Body of pancreas (tissue), 4 donors: ENCODE results near the gene GNL3. TPM values are rescaled to one million over a fixed set of nuclear protein-coding genes. Genes with fewer than 3 reads are reported as not detected.

ENCODE experiments used
- ATAC-seq: fragments of 150-250 bp; one replicate; pipeline ENCODE4 v1.9.1; 2016
- DNase-seq, 4 donors: peaks; one replicate each; pipeline ENCODE4 v3.0.0-alpha.2; 2019
- H3K27ac ChIP-seq, 4 donors: fragments of 200-600 bp; sonication (generic); 1 replicate in 3 of 4; 2 replicates in 1 of 4; pipeline versions ENCODE4 v1.5.1 to v1.6.1; 2016 to 2019; ENCODE audit warnings: mild to moderate bottlenecking in 1 of 4, mixed read lengths in 1 of 4, moderate library complexity in 1 of 4
- H3K27me3 ChIP-seq, 2 donors: fragments of 200-600 bp; sonication (generic); one replicate each; pipeline ENCODE4 v1.6.0; 2016; ENCODE audit warnings: mild to moderate bottlenecking in 1 of 2
- H3K36me3 ChIP-seq, 2 donors: fragments of 200-600 bp; sonication (generic); replicated peaks in 1 of 2; 2 replicates each; pipeline ENCODE4 v1.5.1; 2016; ENCODE audit warnings: low read depth in 2 of 2; ENCODE audit not compliant: insufficient read depth in 1 of 2
- H3K4me1 ChIP-seq: fragments of 200-600 bp; sonication (generic); one replicate; pipeline ENCODE4 v1.6.0; 2016
- H3K4me3 ChIP-seq, 2 donors: fragments of 200-600 bp; sonication (generic); 1 replicate in 1 of 2; 2 replicates in 1 of 2; pipeline ENCODE4 v1.5.1; 2016 to 2019
- H3K9me3 ChIP-seq, 3 donors: fragments of 200-600 bp; sonication (generic); 1 replicate in 2 of 3; 2 replicates in 1 of 3; pipeline ENCODE4 v1.5.1; 2016
- CTCF ChIP-seq, 7 experiments: fragments of 450-650 bp in 4 of 7; fragments of 200-600 bp in 3 of 7; sonication (generic) in 3 of 7; IDR thresholded peaks; one replicate each; pipeline ENCODE4 v1.5.1; 2016 to 2019; ENCODE audit warnings: antibody characterized with exemption in 7 of 7
- POLR2A ChIP-seq, 3 donors: fragments of 450-650 bp; IDR thresholded peaks; one replicate each; pipeline ENCODE4 v1.6.1; 2016; ENCODE audit warnings: antibody characterized with exemption in 3 of 3, mild to moderate bottlenecking in 2 of 3
- WGBS, 2 donors: methylation state at CpG; one replicate each; pipeline ENCODE4 v1.1.5; 2017; 5-methylcytosine and 5-hydroxymethylcytosine counted together
- intact Hi-C: fragments of 100-400 bp; cut with DNase I; formaldehyde crosslinking; loops from one replicate; pipeline ENCODE4 v1.15.1; 2023
- total RNA-seq, 2 donors: library from RNA; depleted of rRNA; stranded (reverse); fragments of >200 nt; gene quantifications; one replicate each; pipeline ENCODE4 v1.1.0, GENCODE V29; 2016

The GNL3 gene
- total RNA-seq, 2 donors from 2014 or later: 46.2 to 122 TPM

GRCh38 chr3:52679811-52680210 lies 6.0 kb upstream of the GNL3 start:
- H3K36me3 ChIP-seq: peaks cover 8 to 22% of the 10 kb centered on the region in 2 donors
- WGBS, 2 donors: 12 to 18% methylated on average over 1 of the region's 1 CpG
- no peak overlapping the region for H3K4me3 ChIP-seq
- TF ChIP-seq POLR2A (IDR thresholded peaks at IDR 0.05): no peak
- no peak for TF ChIP-seq CTCF (IDR thresholded peaks at IDR 0.05)
- ATAC-seq (no peak), DNase-seq (no peak)
- H3K9me3 ChIP-seq: peaks cover 0 to 4% (median 0%) of the 10 kb centered on the region in 3 donors
- peaks cover 43% of the 10 kb centered on the region for H3K4me1 ChIP-seq
- intact Hi-C loops: no loop called here
- H3K27ac ChIP-seq: peak overlapping the region in 1 of 4 donors; percentile 43
- H3K27me3 ChIP-seq: no peaks in the 10 kb centered on the region

- Histone ChIP-seq H3K36me3 (peaks cover 8 to 17% of the 10 kb centered on the region in 2 donors), H3K4me1 (peaks cover 46% of the 10 kb centered on the region), H3K9me3 (peaks cover 0 to 4% (median 0%) of the 10 kb centered on the region in 3 donors), H3K4me3 (no peak overlapping the region), H3K27ac (peak overlapping the region in 2 of 4 donors; percentile 27 to 41), H3K27me3 (no peaks in the 10 kb centered on the region)
- intact Hi-C loops: no loop called here
- DNase-seq (no peak), ATAC-seq (no peak)
- WGBS, 2 donors: 38 to 40% methylated on average over 3 of the region's 3 CpGs
- no peak for TF ChIP-seq CTCF (IDR thresholded peaks at IDR 0.05)
- no peak for TF ChIP-seq POLR2A (IDR thresholded peaks at IDR 0.05)
These were observed 4.2 kb upstream of the GNL3 start for GRCh38 chr3:52681596-52681995.

DNA sequence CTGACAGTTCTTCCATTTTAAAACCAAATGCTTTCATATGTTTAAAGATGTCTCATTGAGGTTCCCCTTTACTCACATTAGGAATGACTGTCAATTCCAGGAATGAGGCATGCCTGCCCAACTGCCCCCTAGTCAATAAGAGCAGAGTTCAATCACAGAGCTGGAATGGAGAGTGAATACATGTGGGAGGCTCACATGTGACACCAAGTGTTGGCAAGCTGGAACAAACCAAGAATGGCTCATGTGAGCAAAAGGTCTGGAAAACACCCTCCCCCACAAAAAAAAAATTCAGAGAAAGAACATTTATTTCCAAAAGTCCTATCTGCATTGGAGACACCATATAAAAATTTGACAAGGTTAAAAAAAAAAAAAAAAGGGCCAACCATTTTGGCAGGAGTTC lies 3.8 kb upstream of the GNL3 start:
- Histone ChIP-seq H3K27ac (peak overlapping the region in 2 of 4 donors; percentile 27 to 41), H3K27me3 (no peaks in the 10 kb centered on the region), H3K9me3 (peaks cover 0 to 4% (median 0%) of the 10 kb centered on the region in 3 donors), H3K4me1 (peaks cover 50% of the 10 kb centered on the region), H3K4me3 (no peak overlapping the region), H3K36me3 (peaks cover 8 to 16% of the 10 kb centered on the region in 2 donors)
- ATAC-seq: no peak
- peak in 3 of 4 donors; percentile 37 to 51 (median 44) for DNase-seq
- TF ChIP-seq CTCF (IDR thresholded peaks at IDR 0.05) (no peak), POLR2A (IDR thresholded peaks at IDR 0.05) (no peak)
- intact Hi-C loops: no loop called here

DNA sequence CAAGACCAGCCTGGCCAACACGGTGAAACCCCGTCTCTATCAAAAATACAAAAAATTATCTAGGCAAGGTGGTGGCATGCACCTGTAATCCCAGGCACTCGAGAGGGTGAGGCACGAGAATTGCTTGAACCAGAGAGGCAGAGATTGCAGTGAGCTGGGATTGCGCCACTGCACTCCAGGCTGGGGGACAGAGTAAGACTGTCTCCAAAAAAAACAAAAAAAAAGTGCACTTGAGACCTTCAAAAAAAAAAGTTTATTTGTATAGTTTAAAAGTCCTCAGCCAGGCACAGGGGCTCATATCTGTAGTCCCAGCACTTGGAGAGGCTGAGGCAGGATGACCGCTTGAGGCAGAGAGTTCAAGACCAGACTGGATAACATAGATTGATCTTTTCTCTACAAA lies 2.2 kb upstream of the GNL3 start:
- peak overlapping the region in 1 of 4 donors; percentile 11 for H3K27ac ChIP-seq
- DNase-seq: no peak

More for the DNA sequence above, 2.2 kb upstream of the GNL3 start:
- no peaks in the 10 kb centered on the region for H3K27me3 ChIP-seq
- intact Hi-C loops: no loop called here
- H3K4me3 ChIP-seq: no peak overlapping the region
- 47 to 51% methylated on average over 6 of the region's 6 CpGs for WGBS, 2 donors
- no peak for TF ChIP-seq POLR2A (IDR thresholded peaks at IDR 0.05)
- no peak for TF ChIP-seq CTCF (IDR thresholded peaks at IDR 0.05)
- peaks cover 0 to 4% (median 0%) of the 10 kb centered on the region in 3 donors for H3K9me3 ChIP-seq
- ATAC-seq: no peak
- peaks cover 0 to 6% of the 10 kb centered on the region in 2 donors for H3K36me3 ChIP-seq
- peaks cover 66% of the 10 kb centered on the region for H3K4me1 ChIP-seq
